GM19468 (cell line): ENCODE measurements around the gene DISC1.
"Not testable (repeated sequence)": the region's sequence is repeated elsewhere in the genome, so short reads cannot be mapped to it uniquely, and the experiment has no call there.

Source experiments
- ATAC-seq: cut with Tn5 transposase; IDR thresholded peaks from one replicate; pipeline ENCODE4 v1.9.1; 2021; ENCODE audit warnings: mild to moderate bottlenecking, moderate library complexity, moderate number of reproducible peaks; ENCODE audit not compliant: unreplicated experiment; ENCODE audit errors: extremely low read depth

The DISC1 gene

GRCh38 chr1:231666220-231666936, 39.8 kb downstream of the DISC1 start:
- no peak for ATAC-seq

GRCh38 chr1:231666937-231667608, 40.5 kb downstream of the DISC1 start:
- ATAC-seq = no peak

GRCh38 chr1:231667896-231668506, 41.4 kb downstream of the DISC1 start:
- no peak for ATAC-seq

GRCh38 chr1:231668826-231669225, 42.2 kb downstream of the DISC1 start:
- no peak for ATAC-seq

- not testable (repeated sequence) for ATAC-seq
Measured at GRCh38 chr1:231669864-231670621, 43.5 kb downstream of the DISC1 start.

- ATAC-seq = no peak
Measured at GRCh38 chr1:231670755-231671154, 44.2 kb downstream of the DISC1 start.

- no peak for ATAC-seq
Measured at GRCh38 chr1:231674575-231674974, 48.0 kb downstream of the DISC1 start.

GRCh38 chr1:231676487-231676886, 49.9 kb downstream of the DISC1 start:
- no peak for ATAC-seq

GRCh38 chr1:231677442-231677841, 50.9 kb downstream of the DISC1 start:
- no peak for ATAC-seq

- ATAC-seq = no peak
Measured at GRCh38 chr1:231678011-231678432, 51.4 kb downstream of the DISC1 start.

GRCh38 chr1:231679109-231679508, 52.5 kb downstream of the DISC1 start:
- ATAC-seq = no peak

- ATAC-seq = no peak
Measured at GRCh38 chr1:231681006-231681405, 54.4 kb downstream of the DISC1 start.

GRCh38 chr1:231682779-231683178, 56.2 kb downstream of the DISC1 start:
- ATAC-seq = no peak

GRCh38 chr1:231683439-231684165, 57.0 kb downstream of the DISC1 start:
- ATAC-seq = no peak

GRCh38 chr1:231684356-231685244, 58.0 kb downstream of the DISC1 start:
- ATAC-seq = no peak

- no peak for ATAC-seq
Measured at GRCh38 chr1:231686384-231686783, 59.8 kb downstream of the DISC1 start.

- ATAC-seq = no peak
Measured at GRCh38 chr1:231688989-231689388, 62.4 kb downstream of the DISC1 start.

GRCh38 chr1:231690059-231690458, 63.5 kb downstream of the DISC1 start:
- ATAC-seq = no peak

GRCh38 chr1:231691618-231692259, 65.1 kb downstream of the DISC1 start:
- no peak for ATAC-seq
